ENCODE data around the gene FOXRED2. TPM values are rescaled to one million over a fixed set of nuclear protein-coding genes. Genes with fewer than 3 reads are reported as not detected.
"Not testable (repeated sequence)": the region's sequence is repeated elsewhere in the genome, so short reads cannot be mapped to it uniquely, and the experiment has no call there.

FOXRED2 gene
- total RNA-seq, 1 experiment from 2014 or later, result 4.5 TPM

DNA sequence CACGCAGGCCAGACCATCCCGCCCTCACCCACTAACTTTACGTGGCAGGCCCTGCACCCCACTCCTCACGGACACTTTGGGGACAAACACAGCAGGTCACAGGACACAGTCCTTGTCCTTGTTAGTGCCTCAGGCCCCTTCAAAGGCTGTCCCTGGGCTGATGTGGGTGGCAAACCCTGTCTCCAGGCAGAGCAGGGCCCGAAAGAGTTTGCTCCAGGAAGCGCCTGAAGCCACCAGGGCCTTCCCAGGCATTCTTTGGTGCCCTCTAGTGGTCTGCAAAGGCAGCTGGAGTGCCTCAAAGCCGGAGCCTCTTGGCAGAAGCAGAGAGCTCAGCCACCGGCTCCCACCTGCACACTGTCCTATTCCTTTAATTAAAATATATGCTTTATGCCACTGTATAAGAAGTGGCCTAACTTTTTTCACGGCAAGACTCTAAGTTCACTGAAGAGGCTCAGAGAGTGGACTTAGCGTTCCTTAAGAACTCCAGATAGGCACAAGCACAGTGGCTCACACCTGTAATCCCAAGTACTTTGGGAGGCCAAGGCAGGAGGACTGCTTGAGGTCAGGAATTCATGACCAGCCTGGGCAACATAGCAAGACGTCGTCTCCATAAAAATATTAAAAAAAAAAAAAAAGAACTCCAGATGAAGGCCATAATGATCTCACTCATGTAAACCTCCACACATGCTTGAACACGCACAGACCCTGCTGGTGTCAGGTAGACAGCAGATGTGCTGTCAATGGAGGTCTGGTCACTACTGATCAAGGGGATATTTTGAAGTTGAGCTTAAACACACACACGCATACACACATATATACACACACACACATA is 36.5 kb downstream of the FOXRED2 start:
- peak; percentile 90 for DNase-seq (ENCODE audit: low read depth)

DNA sequence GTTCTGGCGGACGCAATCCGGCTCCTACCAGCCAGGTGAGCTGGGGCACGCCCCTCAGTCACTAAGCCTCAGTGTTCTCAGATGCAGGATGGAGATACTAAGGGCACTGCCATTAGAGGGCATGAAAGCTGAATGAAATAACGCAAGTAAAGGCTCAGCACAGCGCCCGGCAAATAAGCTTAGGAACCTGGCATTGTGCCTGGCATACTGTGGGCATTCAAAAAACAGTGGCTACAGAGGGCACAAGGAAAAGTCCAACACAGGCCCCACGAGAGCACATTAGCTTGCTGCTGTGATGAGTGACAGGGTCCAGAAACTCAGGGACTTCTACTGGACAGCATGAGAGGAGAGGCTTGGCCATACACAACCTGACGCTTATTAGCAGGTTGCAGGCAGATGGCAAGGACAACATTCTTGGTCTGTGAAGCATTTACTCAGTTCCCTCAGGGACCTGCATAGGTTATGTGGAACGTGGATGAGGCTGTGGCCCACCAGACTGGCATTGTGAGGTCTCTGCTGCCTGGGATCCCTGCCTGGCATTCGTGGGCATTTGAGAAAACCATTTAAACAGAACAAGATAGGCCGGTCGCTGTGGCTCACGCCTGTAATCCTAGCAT is 37.6 kb downstream of the FOXRED2 start:
- DNase-seq (ENCODE audit: low read depth), result no peak

DNA sequence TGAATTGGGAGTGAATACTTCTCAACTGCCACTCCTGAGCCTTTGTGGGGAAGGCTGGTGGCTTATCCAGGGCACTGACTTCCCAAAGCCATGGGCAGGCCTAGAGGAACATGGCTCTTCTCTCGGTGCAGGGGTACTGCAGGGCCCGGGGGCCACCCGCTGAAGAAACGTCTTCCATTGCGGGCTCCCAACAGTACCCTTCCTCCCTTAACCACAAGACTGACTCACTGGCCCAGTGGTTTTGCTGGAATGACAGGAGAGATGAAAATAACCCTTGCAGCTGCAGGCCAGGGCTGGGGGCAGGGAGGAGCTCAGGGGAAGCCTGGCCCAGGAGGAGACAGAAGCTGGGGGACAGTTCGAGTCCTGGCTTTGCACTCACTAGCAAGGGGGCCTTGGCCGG is 38.9 kb downstream of the FOXRED2 start:
- peak; percentile 97 for DNase-seq (ENCODE audit: low read depth)

DNA sequence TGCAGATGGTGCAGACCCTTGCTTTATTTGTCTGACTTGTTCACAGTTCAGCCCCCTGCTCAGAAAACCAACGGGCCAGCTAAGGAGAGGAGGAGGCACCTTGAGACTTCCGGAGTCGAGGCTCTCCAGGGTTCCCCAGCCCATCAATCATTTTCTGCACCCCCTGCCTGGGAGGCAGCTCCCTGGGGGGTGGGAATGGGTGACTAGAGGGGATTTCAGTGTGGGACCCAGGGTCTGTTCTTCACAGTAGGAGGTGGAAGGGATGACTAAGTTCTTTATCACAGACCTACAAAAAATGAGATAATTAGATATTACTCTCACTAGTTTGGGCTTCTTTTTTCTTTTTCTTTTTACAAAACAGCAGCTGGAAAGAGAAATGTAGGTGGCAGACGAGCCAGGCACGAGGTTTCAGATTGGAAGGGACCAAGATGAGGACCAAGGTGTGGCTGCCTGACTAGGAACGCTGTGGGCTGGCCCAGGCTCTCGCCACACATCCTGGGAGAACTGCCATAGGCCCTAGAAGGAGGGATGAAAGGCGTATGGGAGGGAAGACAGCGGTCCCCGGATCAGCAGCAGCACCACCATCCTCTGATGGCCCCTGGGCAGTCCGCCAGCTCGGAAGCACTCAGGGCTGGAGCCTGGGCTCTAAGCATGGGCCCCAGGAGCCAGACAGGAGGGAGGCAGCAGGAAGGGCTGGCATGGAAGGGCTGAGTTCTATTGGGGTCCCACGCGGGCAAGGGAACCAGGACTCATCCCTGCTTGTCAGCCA is 39.6 kb downstream of the FOXRED2 start:
- peak; percentile 97 for DNase-seq (ENCODE audit: low read depth)

DNA sequence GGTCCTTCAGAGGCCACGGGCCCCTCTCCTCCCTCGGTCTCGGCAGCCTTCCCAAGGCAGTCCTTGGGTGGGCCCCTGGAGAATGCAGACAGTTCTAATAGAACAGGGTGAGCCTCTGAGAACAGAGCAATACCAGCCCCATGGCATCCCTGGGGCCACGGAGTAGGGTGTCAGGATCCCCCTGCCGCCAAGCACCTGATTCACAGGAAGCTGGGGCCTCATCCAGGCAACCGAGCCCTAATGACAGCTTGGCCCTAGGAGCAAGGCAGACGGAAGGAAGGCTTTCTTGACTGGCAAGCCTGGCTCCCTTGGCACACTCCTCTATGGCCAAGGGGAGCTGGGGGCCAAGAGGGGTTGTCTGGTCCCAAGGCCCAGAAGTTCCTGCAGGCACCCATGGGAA is 40.6 kb downstream of the FOXRED2 start:
- peak; percentile 58 for DNase-seq (ENCODE audit: low read depth)

DNA sequence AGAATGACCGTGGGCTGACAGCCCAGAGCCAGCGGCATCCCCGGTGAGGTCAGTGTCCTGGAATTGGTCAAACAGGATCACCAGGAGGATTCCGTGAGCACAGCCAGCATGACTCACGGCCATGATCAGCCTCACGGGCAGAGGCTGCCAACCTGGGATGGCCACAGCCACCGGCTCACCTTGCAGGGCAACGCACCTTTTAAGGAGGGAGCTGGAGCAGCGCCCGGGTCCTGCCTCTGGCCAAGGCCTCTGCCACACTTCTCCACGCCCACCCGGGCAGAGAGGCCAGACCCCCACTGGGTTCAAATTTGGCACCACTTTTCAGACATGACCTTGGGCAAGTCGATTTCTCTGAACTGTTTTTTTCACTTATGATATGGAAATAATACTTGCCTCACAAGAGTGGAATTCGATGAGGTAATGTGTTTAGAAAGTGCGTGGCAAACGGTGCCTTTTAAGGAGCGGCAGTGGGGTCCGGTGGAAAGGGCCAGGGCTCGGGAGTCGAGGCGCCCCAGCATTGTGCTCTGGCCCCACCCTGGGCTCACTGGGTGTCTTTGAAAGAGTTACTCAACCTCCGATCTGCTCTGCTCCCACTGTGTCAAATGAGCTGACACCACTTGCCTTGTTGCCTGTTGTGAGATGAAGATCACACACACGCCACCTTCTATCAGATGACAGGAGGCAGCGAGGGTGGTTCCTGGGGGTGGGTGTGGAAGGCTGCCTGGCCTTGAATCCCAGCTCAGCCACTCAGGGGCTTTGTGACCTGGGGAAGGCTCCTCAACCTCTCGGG is 41.4 kb downstream of the FOXRED2 start:
- peak; percentile 97 for DNase-seq (ENCODE audit: low read depth)

DNA sequence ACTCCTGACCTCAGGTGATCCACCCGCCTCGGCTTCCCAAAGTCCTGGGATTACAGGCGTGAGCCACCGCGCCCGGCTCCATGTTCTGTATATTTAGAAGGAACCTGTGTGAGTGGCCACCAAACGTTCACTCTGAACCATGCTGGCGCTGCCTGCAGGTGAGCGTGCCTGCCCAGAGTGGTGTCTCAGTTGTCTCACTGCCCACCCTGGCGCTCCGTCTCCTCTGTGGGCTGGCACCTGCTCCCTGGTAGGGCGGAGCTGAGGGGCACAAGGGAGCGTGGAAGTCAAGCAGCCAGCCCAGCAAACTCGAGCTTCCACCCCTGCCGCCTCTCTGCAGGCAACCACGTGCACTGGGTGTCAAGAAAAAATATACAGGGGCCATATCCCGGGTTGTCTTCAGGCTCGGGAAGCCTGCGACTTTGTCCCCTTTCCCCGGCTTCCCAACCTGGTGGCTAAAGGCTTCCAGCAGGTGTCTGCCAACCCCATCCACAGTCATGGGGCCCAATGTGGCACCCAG is 42.1 kb downstream of the FOXRED2 start:
- DNase-seq (ENCODE audit: low read depth), result no peak

DNA sequence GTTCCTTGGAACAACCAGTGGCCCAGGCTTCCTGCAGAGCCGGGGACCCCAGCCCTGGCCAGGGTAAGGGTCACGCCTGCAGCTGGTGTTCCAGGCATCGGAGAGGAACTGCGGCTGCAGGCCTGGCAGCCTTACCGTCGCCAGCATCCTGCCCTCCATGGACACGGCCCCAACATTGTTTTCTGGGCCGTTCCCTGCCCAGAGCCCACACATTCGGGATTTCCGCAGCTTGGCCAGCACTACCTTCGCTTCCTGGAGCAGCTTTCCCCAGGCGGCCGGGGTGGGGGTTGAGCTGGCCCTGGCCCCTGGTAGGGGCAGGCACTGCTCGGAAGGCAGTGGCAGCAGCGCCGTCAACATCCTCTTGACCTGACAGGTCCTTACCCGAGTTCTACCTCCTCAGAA is 43.1 kb downstream of the FOXRED2 start:
- DNase-seq (ENCODE audit: low read depth), result no peak

DNA sequence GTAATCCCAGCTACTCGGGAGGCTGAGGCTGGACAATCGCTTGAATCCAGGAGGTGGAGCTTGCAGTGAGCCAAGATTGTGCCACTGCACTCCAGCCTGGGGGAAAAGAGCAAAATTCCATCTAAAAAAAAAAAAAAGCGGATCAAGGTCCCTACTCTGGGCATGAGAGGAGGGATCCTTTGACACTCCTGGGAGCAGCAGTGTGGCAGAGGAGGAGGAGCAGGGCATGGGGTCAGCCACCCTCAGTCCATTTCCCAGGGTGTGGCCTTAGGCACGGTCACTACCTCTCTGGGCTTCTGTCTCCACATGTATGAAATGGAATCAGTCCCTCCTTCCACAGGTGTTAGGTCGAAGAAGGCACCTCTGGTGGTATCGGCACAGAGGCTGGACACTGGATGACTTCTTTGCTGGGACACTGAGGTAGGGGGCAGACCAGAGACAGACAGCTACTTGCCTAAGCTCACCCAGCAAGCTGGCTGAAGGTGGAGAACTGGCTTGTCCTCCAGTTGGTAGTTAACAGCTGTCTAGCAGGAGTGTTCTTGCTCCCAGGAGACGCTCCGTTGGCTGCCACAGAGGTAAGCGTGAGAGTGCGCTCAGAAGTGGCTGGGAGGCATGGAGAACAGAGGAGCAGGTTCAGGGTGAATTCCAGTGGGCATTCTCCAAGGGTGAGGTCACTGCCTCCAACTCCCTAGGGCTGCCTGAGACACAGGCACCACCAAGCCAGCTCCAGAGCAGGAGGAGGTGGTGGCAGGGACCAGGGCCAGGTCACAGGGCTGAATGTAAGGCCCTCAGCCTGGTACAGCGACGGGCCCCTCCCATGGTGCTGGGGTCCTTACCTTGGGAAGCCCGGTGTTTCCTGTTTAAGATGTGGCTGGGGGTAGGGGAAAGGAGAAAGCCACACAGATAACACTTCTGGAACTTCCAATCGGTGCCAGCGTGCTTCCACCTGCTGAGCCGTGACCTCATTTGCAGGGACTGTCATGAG is 44.9 kb downstream of the FOXRED2 start:
- peak; percentile 98 for DNase-seq (ENCODE audit: low read depth)

DNA sequence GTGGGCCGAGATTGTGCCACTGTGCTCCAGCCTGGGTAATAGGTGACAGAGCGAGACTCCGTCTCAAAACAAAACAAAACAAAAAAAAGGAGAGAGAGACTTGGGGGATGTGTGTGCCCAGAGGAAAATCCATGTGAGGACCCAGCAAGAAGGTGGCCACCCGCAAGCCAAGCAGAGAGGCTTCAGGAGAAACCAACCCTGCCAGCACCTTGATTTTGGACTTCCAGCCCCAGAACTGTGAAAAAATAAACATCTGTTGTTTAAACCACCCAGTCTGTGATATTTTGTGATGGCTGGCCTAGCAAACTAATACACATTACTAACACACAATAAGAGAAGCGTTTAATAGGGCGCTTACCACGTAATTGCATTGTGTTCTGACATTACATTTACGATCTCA is 46.6 kb downstream of the FOXRED2 start:
- DNase-seq (ENCODE audit: low read depth), result no peak

DNA sequence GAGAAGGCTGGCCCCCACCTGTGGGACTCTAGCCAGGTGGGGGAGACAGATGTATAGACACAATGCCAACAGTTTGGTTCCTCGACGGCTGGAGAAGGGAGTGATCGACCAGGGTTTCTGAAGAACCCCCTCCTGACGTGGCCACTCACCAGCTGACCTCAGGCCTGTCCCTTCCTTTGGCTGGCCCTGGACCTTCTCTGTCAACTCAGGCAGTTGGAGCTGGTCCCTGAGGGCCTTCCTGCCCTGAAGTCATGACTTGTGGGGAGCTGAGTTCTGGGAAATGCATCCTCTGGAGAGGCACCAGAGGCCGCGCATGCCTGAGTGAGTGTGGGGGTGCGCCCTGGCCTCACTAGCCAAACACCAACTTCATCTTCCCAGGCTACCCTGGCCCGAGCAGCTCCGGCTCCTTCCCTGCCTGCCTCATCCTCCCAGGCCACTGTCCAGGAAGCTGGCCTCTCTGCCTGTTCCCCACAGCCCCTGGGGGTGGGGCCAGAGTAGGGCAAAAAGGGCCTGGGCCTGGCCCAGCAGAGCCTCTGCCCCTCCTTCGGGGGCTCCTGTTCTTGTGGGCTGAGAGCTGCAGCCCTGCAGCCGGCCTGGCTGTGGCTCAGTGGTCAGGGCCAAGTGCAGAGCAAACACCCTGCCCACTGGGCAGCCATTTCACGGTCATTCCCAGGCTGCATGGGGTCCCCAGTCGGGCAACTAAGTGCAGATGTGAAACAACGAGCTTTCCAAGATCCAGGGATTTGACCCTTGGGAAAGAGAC is 49.0 kb downstream of the FOXRED2 start:
- DNase-seq (ENCODE audit: low read depth), result peak; percentile 41

DNA sequence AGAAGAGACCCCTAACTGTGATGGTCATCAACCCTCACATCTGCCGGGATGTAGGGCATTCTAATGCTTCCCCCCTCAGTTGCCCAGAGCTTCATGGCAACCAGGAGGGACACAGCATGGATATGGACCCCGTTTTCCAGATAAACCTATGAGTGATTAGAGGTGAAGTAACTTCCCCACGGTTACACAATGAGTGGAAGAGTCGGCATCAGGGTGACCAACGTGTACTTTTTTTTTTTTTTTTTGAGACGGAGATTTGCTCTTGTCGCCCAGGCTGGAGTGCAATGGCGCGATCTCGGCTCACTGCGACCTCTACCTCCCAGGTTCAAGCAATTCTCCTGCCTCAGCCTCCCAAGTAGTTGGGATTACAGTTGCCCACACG is 50.4 kb downstream of the FOXRED2 start:
- DNase-seq (ENCODE audit: low read depth), result no peak

DNA sequence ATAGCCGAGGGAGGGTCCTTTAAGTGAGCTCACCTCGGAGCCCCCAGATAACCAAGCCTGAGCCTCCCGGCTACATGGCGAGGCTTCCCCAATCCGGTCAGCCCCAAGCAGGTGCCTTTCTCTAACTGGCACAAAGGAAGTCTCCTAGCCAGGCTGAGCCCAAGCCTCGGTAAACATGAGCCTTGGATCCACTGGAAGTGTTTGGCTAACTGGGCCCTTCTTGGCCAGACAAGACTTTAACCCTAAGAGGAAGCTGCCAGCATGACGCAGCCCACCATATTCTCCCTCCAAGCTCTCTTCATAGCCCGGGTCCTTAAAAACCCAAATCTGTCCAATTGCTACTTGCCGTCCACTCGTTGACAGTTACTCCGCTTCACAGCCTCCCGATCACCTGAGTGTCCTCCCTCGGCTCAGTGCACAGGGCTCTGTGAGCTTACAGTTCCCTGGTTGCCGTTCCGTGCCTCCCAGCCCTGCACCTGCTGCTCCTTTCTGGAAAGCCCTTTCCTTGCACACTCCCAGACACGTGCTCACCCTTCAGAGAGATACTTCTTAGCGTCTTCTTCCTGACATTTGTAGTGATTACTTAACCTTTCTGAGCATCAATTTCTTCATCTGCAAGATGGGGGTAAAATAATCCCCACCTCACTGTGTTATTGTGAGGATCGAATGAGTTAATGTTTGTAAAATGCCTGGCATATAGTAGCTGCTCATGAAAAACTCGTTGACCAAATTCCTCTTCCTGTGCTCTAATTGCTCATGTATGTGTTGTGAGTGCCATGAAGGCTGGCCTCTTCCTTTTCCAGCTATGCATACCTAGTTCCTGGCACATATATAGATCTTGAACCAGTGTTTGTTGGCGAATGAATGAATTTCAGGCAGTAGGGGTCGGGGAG is 51.0 kb downstream of the FOXRED2 start:
- no peak for DNase-seq (ENCODE audit: low read depth)

DNA sequence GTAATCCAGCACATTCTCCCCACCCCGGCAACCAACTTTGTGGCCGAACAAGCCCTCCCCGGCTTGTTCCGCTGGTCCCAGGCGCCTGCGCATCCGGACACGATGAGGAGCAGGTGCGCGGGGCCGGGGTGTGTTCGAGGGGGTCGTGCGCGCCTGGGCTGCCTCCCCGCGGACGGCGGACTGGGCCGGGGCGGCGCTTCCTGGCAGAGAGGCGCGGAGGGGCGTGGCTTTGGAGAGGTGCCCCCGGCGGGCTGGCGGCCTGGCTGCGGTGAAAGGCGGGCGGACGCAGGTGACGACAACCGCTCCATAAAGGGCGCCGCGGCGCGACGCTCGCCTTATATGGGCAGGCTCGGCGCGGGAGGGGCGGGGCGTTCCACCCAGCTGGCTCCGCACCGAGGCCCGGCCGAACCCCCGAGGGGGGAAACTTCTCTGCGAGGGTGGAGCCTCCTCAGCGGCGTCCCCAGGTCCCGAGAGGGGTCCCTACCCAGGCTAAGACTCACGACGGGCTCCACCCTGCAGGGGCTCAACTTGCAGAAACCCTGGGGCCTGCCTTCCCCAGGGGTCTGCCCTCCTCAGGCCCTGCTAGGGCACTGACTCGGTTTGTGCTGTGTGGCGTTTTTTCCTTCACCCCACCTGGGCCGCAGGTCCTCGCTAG is 51.8 kb downstream of the FOXRED2 start:
- DNase-seq (ENCODE audit: low read depth), result peak; percentile 91

DNA sequence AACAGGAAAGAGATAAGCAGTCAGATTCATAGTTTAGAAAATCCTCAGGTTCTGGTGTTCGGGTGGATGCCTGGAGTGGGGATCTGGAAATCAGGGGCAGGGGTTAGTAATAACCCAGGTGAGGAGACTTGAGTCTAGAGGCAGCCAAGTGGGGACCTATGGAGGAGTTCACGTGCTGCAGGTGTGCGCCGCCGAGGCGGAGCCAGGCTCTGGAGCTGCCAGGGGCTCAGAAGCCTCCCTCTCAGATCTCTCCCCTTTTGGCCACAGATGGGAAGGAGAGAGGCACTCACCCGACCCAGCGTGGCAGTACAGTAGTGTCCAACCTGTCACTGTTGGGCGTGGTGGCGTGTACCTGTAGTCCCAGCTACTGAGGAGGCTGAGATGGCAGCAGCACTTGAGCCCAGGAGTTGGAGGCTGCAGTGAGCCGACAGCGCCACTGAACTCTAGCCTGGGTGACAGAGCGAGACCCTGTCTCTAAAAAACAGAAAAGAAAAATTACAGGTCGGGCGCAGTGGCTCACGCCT is 52.9 kb downstream of the FOXRED2 start:
- DNase-seq (ENCODE audit: low read depth), result no peak

DNA sequence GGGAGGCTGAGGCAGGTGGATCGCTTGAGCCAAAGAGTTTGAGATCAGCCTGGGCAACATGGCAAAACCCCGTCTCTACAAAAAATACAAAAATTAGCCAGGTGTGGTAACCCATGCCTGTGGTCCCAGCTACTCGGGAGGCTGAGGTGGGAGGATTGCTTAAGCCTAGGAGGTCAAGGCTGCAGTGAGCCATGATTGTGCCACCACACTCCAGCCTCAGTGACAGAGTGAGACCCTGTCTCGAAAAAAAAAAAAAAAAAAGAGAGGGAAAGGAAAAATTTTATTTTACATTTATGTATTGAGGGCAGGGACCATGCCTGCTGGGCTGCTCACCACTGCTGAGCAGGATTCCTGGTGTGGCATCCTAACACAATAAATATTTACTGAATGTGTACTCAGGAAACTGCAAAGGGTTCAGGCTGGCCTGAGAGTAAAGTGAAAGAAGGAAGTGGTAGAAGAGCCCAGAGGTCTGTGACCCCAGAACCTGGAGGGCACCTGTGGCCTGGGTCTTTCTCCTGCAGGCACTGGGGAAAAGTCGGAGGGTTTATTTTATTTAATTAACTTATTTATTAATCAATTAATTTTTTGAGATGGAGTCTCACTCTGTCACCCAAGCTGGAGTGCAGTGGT is 53.7 kb downstream of the FOXRED2 start:
- not testable (repeated sequence) for DNase-seq (ENCODE audit: low read depth)

DNA sequence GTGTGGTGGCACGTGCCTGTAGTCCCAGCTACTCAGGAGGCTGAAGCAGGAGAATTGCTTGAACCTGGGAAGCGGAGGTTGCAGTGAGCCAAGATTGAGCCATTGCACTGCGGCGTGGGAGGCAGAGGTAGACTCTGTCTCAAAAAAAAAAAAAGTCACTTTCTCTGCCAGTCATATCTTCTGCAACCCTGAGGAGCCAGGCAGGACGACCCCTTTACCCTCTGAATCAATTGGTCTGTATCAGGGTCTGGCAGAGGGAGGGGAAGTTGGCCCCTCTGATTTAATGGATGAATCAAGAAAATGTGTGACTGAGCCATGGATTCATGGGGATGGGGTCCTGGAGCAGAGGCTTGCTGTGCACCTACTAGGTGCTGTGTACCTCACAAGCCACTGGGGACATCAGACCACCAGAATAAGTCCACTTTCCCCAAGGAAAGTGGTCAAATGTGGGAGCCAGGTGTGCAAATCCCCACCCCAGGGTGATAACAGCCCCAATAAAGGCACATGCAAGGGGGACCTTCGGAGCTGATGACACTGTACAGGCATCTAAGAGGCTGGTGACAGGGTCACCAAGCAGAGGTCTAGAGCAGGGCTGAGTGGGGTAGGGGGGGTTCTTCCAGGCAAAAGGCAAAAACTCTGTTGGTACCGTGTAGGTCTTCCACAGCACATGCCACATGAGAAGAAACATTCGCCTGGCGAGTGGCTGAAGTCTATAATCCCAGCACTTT is 54.4 kb downstream of the FOXRED2 start:
- DNase-seq (ENCODE audit: low read depth), result no peak

Data from Daoy (cell line).